GM18508 (cell line): ENCODE results near the gene CNTLN.
"Not testable (repeated sequence)": the region's sequence is repeated elsewhere in the genome, so short reads cannot be mapped to it uniquely, and the experiment has no call there.

Experiments
- ATAC-seq: cut with Tn5 transposase; IDR thresholded peaks from one replicate; pipeline ENCODE4 v1.9.1; 2021; ENCODE audit warnings: moderate number of reproducible peaks; ENCODE audit not compliant: insufficient read depth, unreplicated experiment

The CNTLN gene

GRCh38 chr9:17171309-17172094 is 36.7 kb downstream of the CNTLN start:
- no peak for ATAC-seq

GRCh38 chr9:17177496-17177895 is 42.7 kb downstream of the CNTLN start:
- ATAC-seq = not testable (repeated sequence)

GRCh38 chr9:17185481-17186029 is 50.7 kb downstream of the CNTLN start:
- no peak for ATAC-seq

- ATAC-seq = no peak
These were observed 56.2 kb downstream of the CNTLN start for GRCh38 chr9:17191082-17191481.

- no peak for ATAC-seq
These were observed 69.8 kb downstream of the CNTLN start for GRCh38 chr9:17204611-17205152.

GRCh38 chr9:17216011-17216410 is 81.2 kb downstream of the CNTLN start:
- no peak for ATAC-seq

GRCh38 chr9:17216646-17217045 is 81.8 kb downstream of the CNTLN start:
- no peak for ATAC-seq

- ATAC-seq = no peak
These were observed 82.4 kb downstream of the CNTLN start for GRCh38 chr9:17217272-17217671.

GRCh38 chr9:17219261-17219660 is 84.4 kb downstream of the CNTLN start:
- ATAC-seq = no peak

- ATAC-seq = no peak
These were observed 88.1 kb downstream of the CNTLN start for GRCh38 chr9:17222932-17223331.

GRCh38 chr9:17225407-17225806 is 90.6 kb downstream of the CNTLN start:
- no peak for ATAC-seq

GRCh38 chr9:17229945-17230560 is 95.2 kb downstream of the CNTLN start:
- no peak for ATAC-seq

GRCh38 chr9:17230646-17231045 is 95.8 kb downstream of the CNTLN start:
- ATAC-seq = no peak

GRCh38 chr9:17236147-17236546 is 101.3 kb downstream of the CNTLN start:
- ATAC-seq = no peak

GRCh38 chr9:17246770-17247169 is 111.9 kb downstream of the CNTLN start:
- ATAC-seq = no peak

- no peak for ATAC-seq
These were observed 116.3 kb downstream of the CNTLN start for GRCh38 chr9:17251100-17251499.

- not testable (repeated sequence) for ATAC-seq
These were observed 133.8 kb downstream of the CNTLN start for GRCh38 chr9:17268531-17269188.

GRCh38 chr9:17269799-17270198 is 135.0 kb downstream of the CNTLN start:
- ATAC-seq = no peak

GRCh38 chr9:17272536-17272935 is 137.7 kb downstream of the CNTLN start:
- ATAC-seq = no peak

GRCh38 chr9:17280350-17281012 is 145.6 kb downstream of the CNTLN start:
- no peak for ATAC-seq
